ENCODE measurements around the gene ST6GALNAC2.

DNA sequence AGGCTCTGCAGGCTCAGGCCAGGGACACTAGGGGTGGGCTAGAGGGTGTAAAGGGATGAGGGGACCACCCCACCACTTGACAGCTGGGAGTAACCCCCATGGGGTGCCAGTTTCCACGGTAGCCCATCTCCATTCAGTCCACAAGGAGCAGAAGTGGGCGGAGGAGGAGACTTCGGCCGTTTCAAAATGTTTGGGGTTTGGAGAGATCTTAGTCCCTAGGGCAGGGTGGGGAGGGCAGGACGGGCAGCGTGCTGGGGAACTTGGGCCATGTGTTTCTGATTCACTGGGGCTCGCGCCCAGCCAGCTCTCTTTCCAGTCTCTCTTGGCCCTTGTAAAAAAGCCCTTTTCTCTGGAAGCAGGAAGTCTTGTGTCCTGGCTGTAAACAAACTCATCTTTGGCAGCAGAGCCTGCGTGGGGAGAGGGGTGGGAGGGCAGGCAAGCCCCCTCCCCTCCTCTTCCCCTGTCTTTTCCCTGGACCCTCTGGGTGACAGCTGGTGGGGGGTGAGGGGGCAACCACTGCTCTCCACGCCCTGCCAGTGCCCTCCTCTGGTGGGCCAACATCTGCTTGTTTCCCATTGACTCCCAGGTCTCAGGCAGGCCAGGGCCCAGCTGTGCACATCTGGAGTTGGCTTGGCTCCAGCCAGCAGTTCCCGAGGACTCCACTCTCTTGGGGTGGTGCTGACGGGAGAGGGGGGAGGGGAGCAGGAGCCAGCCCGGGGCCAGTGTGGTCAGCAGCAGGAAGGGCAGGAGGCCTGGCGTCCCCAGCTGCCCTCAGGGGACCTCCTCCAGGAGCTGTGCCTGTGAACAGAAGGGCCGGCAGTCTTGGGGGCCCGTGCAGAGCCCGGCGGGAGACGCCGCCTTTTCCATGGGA lies 56.2 kb downstream of the ST6GALNAC2 start:
- TF ChIP-seq, protein P1, sequence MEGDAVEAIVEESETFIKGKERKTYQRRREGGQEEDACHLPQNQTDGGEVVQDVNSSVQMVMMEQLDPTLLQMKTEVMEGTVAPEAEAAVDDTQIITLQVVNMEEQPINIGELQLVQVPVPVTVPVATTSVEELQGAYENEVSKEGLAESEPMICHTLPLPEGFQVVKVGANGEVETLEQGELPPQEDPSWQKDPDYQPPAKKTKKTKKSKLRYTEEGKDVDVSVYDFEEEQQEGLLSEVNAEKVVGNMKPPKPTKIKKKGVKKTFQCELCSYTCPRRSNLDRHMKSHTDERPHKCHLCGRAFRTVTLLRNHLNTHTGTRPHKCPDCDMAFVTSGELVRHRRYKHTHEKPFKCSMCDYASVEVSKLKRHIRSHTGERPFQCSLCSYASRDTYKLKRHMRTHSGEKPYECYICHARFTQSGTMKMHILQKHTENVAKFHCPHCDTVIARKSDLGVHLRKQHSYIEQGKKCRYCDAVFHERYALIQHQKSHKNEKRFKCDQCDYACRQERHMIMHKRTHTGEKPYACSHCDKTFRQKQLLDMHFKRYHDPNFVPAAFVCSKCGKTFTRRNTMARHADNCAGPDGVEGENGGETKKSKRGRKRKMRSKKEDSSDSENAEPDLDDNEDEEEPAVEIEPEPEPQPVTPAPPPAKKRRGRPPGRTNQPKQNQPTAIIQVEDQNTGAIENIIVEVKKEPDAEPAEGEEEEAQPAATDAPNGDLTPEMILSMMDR (conservative IDR thresholded peaks at IDR 0.05; ENCODE audit: low read depth in 2 of 2) = no peak
- TF ChIP-seq EZH2 (IDR thresholded peaks at IDR 0.05; ENCODE audit: low read depth, unreplicated experiment) = no peak
- no peak for TF ChIP-seq NANOG (IDR thresholded peaks at IDR 0.05; ENCODE audit: borderline replicate concordance)
- no peak for TF ChIP-seq JUNB (IDR thresholded peaks at IDR 0.05; ENCODE audit: unreplicated experiment)
- no peak for TF ChIP-seq POLR2AphosphoS5 (IDR thresholded peaks at IDR 0.05; ENCODE audit: low read depth)
- no peak for TF ChIP-seq CREB1 (CRISPR knock-in tag; IDR thresholded peaks at IDR 0.05; ENCODE audit: low read depth)
- TF ChIP-seq, protein P2, sequence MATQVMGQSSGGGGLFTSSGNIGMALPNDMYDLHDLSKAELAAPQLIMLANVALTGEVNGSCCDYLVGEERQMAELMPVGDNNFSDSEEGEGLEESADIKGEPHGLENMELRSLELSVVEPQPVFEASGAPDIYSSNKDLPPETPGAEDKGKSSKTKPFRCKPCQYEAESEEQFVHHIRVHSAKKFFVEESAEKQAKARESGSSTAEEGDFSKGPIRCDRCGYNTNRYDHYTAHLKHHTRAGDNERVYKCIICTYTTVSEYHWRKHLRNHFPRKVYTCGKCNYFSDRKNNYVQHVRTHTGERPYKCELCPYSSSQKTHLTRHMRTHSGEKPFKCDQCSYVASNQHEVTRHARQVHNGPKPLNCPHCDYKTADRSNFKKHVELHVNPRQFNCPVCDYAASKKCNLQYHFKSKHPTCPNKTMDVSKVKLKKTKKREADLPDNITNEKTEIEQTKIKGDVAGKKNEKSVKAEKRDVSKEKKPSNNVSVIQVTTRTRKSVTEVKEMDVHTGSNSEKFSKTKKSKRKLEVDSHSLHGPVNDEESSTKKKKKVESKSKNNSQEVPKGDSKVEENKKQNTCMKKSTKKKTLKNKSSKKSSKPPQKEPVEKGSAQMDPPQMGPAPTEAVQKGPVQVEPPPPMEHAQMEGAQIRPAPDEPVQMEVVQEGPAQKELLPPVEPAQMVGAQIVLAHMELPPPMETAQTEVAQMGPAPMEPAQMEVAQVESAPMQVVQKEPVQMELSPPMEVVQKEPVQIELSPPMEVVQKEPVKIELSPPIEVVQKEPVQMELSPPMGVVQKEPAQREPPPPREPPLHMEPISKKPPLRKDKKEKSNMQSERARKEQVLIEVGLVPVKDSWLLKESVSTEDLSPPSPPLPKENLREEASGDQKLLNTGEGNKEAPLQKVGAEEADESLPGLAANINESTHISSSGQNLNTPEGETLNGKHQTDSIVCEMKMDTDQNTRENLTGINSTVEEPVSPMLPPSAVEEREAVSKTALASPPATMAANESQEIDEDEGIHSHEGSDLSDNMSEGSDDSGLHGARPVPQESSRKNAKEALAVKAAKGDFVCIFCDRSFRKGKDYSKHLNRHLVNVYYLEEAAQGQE (IDR thresholded peaks at IDR 0.05; ENCODE audit: unreplicated experiment) = no peak
- no peak for TF ChIP-seq ZNF114 (CRISPR knock-in tag; IDR thresholded peaks at IDR 0.05)

All from GM23338 (cell line).